ENCODE measurements around the gene TRNP1. TPM values are rescaled to one million over a fixed set of nuclear protein-coding genes. Genes with fewer than 3 reads are reported as not detected.

The TRNP1 gene
- total and polyA plus RNA-seq, 2 of the 4 experiments (the other 2 are of a cell fraction): 63.3 to 91.6 TPM

GRCh38 chr1:26994020-26994786 lies 711 bp downstream of the TRNP1 start (continued):
- TF ChIP-seq USF2 (IDR thresholded peaks at IDR 0.05; ENCODE audit: low read depth, low read length) (no peak), CHD1 (IDR thresholded peaks at IDR 0.05; ENCODE audit: low read depth, low read length) (no peak)
